Activated T-cell treated with anti-CD3 and anti-CD28 coated beads, Interleukin-2, amount 50 U/mL, for 1 hour (primary cell): ENCODE measurements around the gene NPW.

Source experiments
- DNase-seq: peaks from one replicate; pipeline ENCODE4 v3.0.0-alpha.2; 2020

The NPW gene

DNA sequence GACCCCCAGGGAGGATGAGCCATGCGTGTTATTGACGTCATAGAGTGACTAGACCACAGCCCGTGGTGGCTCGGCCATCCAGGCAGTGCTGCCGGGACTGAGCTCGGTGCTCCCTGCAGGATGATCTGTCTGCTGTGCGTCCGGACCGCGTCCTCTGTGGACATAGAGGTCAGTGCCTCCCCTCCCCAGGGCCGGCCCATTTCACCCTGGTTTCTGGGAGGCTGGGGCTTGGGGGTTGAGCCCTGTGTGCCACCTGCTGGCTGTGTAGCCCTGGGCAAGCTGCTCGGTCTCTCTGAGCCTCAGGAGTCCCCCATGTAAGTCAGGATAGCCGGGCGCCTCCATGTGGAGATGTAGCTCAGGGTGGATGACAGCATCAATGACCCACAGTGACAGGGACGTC, 36.5 kb downstream of the NPW start:
- no peak for DNase-seq

DNA sequence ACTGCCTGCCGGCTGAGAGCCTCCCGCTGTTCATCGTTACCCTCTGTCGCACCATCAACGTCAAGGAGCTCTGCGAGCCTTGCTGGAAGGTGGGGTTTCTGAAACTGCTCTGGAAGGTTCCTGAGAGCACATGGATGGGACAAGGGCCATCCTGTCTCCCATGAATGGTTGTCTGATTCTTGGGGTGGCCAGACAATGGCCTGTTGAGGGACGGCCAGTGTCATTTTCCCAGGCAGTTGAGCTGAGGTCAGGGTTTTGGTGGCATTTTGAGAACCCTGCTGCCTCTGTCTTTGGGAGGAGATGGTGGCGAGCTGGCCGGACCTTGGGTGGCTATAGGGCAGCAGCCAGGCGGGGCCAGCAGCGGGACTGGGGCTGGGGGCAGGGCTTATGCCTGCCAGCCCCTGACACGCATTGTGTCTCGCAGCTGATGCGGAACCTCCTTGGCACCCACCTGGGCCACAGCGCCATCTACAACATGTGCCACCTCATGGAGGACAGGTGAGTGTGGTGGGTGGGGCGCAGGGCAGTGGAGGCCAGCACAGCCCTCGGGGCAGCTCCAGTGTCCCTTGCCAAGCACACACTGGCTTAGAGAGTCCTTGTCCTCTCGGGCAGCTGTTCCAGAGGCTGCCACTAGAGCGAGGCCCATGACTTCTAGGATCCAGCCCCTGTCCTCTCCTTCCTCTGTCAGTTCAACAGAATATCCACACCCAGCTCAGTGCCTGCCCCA, 37.3 kb downstream of the NPW start:
- DNase-seq = no peak

DNA sequence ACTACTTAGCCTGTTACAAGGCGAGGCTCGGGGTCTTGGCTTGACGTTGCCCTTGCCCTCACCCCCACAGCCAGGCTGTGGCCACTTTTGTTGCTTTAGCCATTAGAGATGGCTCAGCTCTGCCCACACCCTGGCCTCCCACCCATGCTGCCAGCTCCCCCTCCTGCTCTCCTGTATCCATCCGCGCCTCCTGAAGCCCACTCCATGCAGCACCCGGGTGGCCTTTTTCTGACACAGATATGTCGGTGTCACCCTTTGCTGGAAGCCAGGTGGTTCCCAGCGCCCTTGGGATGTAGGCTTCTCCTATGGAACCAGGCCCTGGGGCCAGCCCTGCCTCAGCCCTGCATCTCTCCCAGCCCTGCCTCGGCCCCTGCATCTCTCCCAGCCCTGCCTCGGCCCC, 37.9 kb downstream of the NPW start:
- no peak for DNase-seq

DNA sequence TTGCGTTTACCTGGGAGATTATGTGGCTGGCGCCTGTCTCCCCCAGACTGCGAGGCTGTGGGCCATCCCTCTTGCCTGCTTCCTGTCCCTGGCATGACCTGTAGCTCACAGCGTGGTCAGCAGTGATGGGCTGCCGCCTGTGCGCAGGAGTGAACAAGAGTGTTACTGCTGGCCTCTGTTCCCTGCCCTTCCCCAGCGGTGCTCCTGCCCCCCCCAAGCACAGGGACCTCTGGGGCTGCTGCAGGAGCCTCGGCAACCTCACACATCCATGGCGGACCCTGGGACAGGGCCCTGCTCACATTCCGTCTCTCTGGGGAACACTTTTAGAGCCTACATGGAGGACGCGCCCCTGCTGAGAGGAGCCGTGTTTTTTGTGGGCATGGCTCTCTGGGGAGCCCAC, 38.8 kb downstream of the NPW start:
- DNase-seq = no peak

DNA sequence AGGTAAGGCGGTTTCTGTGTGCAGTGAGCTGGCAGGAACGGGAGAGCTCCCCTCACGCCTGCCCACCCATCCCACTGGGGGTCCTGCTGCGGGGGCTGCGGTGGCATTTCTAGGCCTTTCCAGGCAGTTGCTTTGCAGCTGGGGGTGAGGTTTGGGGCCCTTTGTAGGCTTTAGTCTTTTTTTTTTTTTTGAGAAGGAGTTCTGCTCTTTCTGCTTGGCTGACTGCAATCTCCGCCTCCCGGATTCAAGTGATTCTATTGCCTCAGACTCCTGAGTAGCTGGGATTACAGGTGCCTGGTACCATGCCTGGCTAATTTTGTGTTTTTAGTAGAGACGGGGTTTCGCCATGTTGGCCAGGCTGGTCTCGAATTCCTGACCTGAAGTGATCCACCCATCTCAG, 39.3 kb downstream of the NPW start:
- DNase-seq = no peak

DNA sequence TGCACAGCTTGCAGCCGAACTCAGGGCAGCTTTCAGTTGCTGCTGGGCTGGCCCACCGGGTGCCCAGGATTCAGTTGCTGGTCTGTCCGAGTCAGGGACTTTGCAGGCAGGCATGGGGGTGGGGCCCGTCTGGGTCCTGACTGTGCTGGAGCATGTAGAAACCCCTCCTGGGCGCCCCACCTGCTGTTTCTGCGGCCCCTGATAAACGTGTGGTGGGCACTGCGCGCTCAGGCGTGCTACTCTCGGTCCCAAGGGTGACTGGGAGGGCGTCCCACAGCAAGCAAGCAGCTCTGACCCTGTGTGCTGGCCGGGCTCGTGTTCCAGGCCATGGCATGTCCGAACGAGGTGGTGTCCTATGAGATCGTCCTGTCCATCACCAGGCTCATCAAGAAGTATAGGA, 40.8 kb downstream of the NPW start:
- DNase-seq = no peak

DNA sequence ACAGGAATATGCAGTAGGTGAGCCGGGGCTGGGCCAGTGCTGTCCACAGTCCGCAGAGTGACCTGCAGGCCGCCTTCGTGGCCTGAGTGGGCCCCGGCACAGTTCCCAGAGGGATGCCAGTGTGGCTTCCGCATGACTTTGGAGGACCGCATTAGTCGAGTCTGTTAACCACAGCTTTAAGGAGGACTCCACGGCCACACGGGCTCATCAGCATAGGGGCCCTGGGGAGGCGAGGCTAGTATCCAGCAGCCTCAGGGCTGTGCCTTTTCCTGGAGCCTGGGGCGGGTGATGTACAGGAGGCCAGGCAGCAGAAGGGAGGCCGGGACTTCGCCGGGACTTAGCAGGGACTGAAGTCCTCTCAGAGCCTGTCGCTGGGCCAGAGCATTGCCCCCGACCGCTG, 41.4 kb downstream of the NPW start:
- no peak for DNase-seq

DNA sequence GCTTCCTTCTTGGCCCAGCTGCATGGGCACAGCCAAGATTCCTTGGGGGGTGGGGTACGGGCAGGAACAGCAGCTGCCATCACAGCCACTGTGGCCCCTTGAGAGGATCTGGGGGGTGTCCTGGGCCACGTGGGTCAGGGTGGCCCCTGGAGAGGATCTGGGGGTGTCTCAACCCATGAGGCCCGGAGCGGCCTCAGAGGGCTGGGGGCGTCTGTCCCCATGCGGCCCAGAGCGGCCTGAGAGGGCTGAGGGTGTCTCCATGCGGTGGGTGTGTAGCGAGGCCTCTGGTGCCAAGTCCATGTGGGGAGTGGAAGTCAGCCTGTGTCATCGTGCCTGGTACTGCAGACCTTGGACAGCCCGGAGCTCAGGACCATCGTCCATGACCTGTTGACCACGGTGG, 41.9 kb downstream of the NPW start:
- no peak for DNase-seq

DNA sequence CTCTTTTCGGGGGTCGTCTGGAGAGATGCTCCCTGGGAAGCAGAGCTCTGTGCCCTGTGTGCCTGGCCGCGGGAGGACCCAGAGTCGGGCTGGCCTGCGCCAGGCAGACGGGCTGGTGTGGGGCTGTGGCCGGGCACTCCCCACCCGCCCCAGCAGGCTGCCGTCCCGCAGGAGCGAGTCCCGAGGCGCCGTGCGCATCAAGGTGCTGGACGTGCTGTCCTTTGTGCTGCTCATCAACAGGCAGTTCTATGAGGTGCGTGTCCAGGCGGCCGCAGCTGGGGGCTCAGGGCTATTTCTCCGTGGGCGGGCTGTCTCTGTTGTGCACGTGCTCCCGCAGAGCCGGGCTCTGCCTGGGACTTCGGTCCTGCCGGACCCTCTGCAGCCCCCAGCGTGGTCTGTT, 43.2 kb downstream of the NPW start:
- no peak for DNase-seq

DNA sequence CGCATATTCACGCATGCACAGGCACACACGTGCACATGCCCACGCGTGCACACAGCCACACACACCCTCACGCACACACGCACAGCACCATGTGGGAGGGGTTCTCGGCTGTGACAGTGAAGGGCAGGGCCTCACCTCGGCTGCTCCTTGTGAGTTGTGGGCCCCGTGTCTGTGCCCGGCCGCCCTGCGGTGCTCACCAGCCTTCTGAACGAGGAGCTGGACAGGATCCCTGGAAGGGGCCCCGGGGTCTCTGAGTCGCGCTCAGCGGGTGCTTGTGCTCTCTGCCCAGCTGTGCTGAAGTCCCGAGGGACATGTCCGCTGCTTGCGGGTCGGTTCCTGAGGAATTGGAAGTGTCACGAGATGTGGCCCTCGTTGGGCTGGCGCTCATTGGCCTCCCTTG, 44.3 kb downstream of the NPW start:
- DNase-seq = no peak

DNA sequence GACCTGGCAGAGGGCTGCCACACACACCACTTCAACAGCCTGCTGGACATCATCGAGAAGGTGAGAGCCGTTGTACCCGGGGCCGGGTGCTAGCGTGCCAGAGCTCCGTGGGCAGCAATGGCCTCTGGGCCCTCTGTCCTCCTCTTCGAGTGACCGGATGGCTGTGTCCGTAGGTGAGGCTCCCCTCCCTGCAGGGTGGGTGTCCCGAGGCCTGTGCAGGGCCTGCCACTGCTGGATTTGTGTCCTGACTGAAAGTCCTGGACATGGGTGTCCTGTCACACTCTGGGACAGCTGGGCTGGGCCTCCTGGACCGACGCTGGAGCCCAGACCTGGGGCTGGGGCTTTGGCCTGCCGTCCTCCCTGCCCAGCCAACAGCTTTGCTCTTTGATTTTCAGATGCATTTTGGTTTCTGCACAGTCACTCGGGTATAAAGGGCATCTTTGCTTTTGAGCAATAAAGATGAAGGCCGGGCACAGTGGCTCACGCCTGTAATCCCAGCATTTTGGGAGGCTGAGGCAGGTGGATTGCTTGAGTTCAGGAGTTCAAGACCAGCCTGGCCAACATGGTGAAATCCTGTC, 44.9 kb downstream of the NPW start:
- DNase-seq = no peak

DNA sequence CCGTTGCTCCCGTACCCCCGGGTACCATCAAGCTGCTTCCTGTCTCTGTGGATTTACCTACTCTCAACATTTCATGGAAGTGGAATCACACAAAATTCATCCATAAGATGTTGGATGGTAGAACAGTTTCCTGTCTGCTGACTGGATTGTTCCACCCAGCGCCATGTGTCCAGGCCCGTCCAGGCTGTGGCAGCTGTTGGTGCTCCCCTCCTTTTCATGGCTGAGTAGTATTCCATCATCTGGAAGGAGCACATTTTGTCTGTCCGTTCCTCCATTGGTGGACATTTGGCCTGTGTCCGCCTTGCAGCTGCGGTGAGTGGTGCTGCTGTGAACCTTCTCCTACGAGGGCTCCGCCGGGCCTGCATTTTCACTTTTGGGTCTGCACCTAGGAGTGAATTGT, 46.6 kb downstream of the NPW start:
- no peak for DNase-seq
